PFSK-1 (cell line): ENCODE measurements around the gene ARHGAP18.

Experiments used
- FOXP2 ChIP-seq: optimal IDR thresholded peaks from 2 replicates; pipeline ENCODE3; 2011; ENCODE audit warnings: borderline replicate concordance, control low read depth, inconsistent platforms; ENCODE audit not compliant: insufficient read depth; ENCODE audit errors: extremely low read length, extremely low read depth
- POLR2AphosphoS5 ChIP-seq: IDR thresholded peaks from 2 replicates; pipeline ENCODE4 v1.6.1; 2012; ENCODE audit warnings: low read depth, mild to moderate bottlenecking, control low read depth, low read length, moderate library complexity
- SIN3A ChIP-seq: IDR thresholded peaks from 2 replicates; pipeline ENCODE4 v1.6.1; 2012; ENCODE audit warnings: mild to moderate bottlenecking, low read length, moderate library complexity, borderline replicate concordance; ENCODE audit not compliant: insufficient read depth
- TAF1 ChIP-seq: IDR thresholded peaks from 2 replicates; pipeline ENCODE4 v1.6.1; 2012; ENCODE audit warnings: low read length, control low read depth, borderline replicate concordance; ENCODE audit not compliant: insufficient read depth
- TF ChIP-seq, protein P1 (sequence below), 2 experiments: IDR thresholded peaks; 2 replicates each; pipeline versions ENCODE4 v1.6.1 to v1.8.0; 2011 to 2012; ENCODE audit warnings: low read depth in 2 of 2, low read length in 2 of 2, control low read depth in 1 of 2, inconsistent platforms in 1 of 2, mild to moderate bottlenecking in 1 of 2, moderate library complexity in 1 of 2; ENCODE audit not compliant: insufficient read depth in 1 of 2

ARHGAP18 gene

DNA sequence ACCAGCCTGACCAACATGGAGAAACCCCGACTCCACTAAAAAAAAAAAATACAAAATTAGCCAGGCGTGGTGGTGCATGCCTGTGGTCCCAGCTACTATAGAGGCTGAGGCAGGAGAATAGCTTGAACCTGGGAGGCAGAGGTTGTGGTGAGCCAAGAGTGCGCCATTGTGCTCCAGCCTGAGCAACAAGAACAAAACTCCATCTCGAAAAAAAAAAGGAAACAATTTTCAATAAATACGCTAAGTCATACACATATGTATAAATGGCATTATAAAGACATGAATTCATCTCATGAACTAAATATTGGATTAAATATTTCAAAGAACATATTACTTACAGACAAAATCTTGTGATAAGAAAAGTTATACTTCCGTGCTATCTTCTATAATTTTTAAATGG, 2.9 kb downstream of the ARHGAP18 start:
- TF ChIP-seq FOXP2 (no peak), POLR2AphosphoS5 (no peak), TAF1 (no peak), SIN3A (no peak)
- TF ChIP-seq, protein P1, sequence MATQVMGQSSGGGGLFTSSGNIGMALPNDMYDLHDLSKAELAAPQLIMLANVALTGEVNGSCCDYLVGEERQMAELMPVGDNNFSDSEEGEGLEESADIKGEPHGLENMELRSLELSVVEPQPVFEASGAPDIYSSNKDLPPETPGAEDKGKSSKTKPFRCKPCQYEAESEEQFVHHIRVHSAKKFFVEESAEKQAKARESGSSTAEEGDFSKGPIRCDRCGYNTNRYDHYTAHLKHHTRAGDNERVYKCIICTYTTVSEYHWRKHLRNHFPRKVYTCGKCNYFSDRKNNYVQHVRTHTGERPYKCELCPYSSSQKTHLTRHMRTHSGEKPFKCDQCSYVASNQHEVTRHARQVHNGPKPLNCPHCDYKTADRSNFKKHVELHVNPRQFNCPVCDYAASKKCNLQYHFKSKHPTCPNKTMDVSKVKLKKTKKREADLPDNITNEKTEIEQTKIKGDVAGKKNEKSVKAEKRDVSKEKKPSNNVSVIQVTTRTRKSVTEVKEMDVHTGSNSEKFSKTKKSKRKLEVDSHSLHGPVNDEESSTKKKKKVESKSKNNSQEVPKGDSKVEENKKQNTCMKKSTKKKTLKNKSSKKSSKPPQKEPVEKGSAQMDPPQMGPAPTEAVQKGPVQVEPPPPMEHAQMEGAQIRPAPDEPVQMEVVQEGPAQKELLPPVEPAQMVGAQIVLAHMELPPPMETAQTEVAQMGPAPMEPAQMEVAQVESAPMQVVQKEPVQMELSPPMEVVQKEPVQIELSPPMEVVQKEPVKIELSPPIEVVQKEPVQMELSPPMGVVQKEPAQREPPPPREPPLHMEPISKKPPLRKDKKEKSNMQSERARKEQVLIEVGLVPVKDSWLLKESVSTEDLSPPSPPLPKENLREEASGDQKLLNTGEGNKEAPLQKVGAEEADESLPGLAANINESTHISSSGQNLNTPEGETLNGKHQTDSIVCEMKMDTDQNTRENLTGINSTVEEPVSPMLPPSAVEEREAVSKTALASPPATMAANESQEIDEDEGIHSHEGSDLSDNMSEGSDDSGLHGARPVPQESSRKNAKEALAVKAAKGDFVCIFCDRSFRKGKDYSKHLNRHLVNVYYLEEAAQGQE (IDR thresholded peaks at IDR 0.05; ENCODE audit: insufficient read depth in 1 of 2, low read depth in 2 of 2, low read length in 2 of 2): no peak

DNA sequence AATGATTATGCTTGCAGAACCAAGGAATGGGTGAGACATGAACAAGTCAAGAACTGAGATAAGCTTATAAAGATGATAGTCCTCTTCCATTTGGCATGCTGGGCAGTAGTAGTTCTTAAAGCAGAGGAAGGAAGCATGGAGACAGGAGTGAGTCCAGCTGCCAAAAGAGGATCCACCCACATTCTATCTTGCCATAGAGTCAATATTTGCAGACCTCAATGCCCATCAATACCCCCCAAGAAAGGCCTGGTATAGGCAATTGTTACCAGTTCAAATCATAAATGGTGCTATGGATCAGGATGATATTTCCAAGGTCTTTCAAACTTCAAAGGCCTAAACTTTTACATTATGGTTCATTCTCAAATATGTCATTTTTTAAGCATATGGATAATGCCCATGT, 4.8 kb downstream of the ARHGAP18 start:
- TF ChIP-seq SIN3A (no peak), POLR2AphosphoS5 (no peak), TAF1 (no peak), FOXP2 (no peak)
- TF ChIP-seq, protein P1 (IDR thresholded peaks at IDR 0.05; ENCODE audit: insufficient read depth in 1 of 2, low read depth in 2 of 2, low read length in 2 of 2): no peak

DNA sequence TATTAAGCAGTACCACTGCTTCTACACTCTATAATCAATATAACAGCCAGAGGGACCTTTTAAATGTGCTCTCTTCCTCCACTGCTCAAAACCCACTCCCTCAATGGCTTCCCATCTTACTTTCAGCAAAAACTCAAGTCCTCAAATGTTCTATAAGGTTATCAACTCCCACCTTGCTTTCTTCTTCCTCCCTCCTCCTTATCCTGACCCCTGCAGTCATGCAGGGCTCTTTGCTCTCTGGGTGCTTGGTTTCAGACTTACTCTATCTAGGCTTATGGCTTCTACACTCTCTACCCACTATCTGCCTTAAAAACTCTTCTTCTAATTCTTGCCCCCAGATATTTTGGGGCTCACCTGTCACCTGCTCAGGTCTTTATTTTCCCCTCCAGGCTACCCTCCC, 5.3 kb downstream of the ARHGAP18 start:
- TF ChIP-seq, protein P1 (IDR thresholded peaks at IDR 0.05; ENCODE audit: insufficient read depth in 1 of 2, low read depth in 2 of 2, low read length in 2 of 2): no peak
- no peak for TF ChIP-seq TAF1
- TF ChIP-seq POLR2AphosphoS5: no peak
- TF ChIP-seq SIN3A: no peak
- TF ChIP-seq FOXP2: no peak

DNA sequence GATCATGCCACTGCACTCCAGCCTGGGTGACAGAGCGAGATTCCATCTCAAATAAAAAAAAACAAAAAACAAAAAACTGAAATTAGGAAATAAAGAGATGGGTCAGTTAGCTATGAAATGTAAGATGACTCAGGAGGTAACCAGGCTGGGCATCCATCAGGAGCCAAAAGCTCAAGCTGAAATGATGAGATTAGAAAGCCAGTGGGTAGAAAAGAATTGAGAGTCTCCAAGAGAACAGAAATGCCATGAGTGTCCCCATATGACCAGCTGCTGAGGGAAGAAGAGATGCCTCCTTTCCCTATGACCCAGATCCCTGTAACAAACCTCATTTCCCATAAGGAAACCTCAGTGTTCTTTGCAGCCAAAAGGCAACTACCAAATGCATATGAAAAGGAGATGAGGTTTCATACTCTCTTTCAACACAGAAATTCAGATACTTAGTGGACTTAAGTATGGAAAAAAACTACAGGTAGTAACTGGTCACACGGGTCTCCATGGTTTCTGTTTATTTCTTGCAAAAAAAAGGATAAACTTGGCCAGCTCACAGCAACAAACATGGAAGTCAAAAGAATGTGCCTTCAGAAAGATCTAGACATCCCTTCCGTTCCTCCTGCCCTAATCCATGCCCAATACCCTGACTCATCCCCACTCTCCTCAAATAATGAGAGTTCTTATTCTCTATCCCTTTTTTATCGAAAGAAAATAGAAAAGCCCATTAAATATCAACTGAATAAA, 8.1 kb downstream of the ARHGAP18 start:
- TF ChIP-seq POLR2AphosphoS5: no peak
- TF ChIP-seq SIN3A: no peak

DNA sequence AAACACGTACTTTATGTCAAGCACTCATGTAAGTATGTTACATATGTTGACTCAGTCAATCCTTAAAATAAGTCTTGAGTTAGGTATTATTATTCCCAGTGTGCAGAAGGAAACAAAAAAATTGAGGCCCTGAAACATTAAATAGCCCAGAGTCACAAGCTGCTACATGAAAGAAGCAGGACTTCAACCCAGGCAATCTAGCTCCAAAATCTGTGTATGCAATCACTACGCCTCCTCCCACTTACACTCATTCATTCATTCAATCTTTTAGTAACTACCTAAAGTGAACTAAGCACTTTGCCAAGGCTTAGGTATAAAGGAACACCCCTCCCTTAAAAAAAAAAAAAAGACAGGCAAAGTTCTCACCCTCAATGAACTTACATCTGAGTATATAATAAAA, 9.3 kb downstream of the ARHGAP18 start:
- TF ChIP-seq FOXP2: no peak
- TF ChIP-seq, protein P1 (IDR thresholded peaks at IDR 0.05; ENCODE audit: insufficient read depth in 1 of 2, low read depth in 2 of 2, low read length in 2 of 2): no peak
- TF ChIP-seq POLR2AphosphoS5: no peak
- TF ChIP-seq TAF1: no peak
- TF ChIP-seq SIN3A: no peak
